HG03095 (cell line): ENCODE measurements around the gene TAAR2.
"Not testable (repeated sequence)": the region's sequence is repeated elsewhere in the genome, so short reads cannot be mapped to it uniquely, and the experiment has no call there.

Source experiments
- ATAC-seq: cut with Tn5 transposase; IDR thresholded peaks from one replicate; pipeline ENCODE4 v1.9.1; 2021; ENCODE audit warnings: moderate library complexity; ENCODE audit not compliant: unreplicated experiment

Gene TAAR2

DNA sequence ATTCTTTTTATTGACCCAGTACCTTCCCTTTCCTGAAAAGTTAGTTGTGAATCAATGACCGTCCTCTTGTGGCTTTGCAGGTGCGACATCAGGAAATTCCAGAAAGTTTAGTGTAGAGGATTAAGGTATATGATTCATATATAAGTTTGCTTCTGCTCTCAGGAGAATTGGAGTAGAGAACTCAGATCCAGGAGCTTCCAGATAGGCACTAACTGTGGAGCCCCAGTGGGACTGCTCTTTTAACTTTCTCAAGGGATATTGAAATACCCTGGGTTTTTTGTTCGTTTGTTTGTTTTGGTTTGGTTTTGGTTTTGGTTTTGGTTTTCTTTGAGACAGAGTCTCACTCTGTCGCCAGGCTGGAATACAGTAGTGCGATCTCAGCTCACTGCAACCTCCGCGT is 9.5 kb downstream of the TAAR2 start:
- ATAC-seq = peak; percentile 63

DNA sequence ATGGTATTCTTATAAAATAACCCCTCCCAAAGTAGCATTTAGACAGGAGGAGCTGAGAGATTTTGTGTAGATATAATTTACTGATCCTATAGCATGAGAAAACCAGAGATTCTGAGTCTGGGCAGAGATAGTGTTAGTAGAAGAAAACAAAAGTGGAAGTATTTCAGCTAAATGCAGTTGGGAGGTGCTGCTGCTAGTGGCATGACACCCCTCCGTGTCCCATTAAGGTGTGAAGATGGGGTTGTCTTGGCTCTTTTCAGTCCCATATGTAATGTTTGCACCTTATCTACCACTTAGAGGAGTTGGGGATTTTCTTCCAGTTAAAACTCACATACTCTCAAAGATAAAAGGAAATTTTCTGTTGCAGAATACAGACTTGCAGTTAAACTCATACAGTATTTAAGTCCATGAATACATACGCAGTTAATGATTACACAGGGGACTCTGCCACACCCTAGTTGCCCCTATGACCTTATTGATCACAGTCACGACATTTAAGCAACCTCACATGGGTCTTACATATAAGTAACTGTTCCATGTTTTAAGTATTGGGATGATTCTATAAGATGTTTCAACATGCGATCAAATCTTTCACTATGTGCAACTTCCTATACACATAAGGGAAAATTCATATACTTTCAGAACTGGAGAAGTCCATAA is 11.5 kb downstream of the TAAR2 start:
- ATAC-seq = no peak

DNA sequence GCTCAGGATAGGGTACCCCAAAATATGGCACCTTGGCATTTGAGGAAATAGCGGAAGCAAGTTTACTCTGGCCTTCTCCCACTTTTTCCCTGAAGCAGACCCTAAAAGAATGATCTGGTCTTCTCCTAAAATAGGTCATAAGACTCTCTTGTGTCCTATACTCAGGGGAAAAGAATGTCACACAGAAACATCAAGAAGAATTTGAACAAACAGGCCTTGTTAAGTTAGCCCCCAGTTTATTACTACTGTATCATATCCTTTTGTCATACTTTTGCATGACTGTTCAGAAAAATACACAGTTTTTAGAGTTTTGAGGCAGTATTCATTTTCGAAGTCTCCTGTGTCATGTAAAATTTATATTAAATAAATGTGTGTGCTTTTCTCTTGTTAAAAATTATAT is 12.5 kb downstream of the TAAR2 start:
- no peak for ATAC-seq

DNA sequence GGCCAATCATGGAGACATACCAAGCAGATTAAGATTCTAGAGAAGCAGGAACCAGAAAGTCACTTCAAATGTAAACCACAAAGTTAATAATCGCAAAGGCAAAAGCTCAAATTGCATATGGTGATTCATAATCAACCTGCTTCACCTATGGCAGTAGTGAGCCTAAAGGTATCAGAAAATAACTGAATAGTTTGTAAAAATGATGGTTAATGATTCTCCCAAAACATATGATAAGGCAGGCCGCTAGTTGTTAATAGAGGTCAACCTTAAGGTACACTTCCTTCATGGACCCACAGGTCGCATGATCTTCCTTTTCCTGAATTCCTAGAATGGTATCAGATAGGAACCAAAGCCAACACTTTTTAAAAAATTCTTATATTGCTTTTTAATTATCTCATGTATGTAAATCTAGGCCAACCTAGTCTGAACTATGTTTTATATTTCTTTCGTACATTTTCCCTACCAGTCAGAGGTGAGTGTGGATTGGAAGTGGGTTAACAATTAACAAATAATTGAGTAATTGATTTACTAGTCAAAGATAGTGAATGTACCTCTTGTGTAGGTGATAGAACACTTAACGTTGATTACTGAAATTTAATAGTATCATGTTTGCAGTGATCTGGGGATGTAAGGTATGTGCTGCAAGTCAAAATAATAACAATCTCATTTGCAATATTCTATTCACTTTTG is 16.4 kb downstream of the TAAR2 start:
- ATAC-seq = peak; percentile 71

DNA sequence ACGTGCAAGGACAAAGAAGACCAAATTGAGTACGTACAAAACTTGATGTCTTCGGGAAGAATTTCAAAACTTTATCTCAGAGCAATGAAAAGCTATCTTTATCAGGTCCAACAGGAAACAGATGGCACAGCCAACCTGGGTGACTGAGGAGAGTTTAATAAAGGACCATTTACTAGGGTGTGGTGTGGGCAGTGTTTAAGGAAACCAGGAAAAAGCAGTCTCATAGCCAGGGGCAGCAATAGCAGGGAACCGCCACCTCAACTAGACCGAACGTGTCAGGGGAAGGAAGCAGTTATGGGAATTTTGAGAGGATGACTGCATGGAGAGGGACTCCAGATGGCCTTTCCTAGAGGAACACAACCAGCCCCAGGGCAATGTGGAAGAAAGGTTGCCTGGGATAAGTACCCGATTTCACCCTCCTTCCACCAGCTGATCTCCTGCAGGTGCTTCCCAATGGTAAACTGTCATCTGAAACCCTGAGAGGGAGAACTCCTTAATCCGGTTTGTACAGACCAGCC is 19.4 kb downstream of the TAAR2 start:
- no peak for ATAC-seq

DNA sequence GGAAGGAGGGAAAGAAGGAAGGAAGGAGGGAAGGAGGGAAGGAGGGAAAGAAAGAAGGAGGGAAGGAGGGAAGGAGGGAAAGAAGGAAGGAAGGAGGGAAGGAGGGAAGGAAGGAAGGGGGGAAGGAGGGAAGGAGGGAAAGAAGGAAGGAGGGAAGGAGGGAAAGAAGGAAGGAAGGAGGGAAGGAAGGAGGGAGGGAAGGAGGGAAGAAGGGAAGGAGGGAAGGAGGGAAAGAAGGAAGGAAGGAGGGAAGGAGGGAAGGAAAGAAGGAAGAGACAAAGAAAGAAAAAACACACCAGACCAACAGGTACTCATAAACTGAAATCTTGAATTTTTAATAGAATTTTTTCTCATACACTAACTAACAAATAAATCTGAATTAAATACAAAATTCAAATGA is 23.2 kb downstream of the TAAR2 start:
- ATAC-seq = not testable (repeated sequence)

DNA sequence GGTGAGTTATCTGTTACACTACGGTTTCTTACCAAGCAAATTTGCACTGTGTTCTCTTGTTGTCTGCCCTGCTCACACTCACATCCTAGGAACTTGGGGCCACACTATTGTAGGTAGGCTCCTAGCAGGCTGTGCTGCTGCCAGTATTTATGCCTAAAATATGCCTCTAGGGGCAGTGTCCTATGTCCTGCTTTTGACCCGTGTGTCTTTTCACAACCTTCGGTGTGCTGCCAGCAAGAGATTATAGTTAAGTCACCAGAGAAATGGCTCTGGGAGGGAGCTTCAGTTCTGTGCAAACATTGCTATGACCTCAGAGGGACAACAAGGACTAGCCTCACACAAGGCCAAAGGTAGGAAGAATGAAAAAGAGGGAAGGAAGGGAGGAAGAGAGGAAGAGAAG is 25.6 kb downstream of the TAAR2 start:
- no peak for ATAC-seq

DNA sequence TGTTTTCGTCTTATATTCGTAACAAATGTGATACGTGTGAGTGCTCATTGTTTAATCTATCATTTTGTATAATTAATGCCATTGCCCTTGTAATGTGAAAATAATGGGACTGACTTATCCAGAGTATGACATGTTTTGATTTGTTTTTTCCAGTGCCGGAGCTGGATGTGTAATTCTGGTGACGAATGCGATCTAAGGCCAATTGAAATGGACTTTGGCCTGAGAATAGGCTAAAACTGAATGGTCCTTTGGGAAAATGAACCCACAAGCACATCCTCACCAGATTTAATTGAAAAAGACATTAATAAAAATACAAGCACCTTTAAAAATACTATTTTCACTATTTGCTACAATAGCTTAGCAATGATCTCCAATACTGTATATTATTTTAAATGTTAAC is 27.9 kb downstream of the TAAR2 start:
- ATAC-seq = no peak

DNA sequence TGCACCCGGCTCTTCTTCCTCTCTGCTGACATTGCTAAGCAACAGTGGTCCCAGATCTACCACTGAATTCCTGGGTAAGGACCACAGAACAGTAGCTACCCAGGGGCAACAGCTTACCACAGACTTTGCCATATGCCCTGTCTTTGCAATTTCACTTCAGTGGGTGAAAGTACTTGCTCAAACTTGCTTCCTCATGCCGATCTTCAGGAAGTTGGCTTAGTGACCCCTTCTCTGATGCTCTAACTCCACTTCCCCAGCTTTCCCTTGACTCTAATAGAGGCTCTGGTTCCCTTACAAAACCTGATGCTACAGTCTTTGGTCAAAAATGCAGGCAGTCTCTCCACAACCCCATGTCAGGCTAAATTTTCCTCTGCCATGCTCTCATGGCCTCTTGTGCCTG is 31.2 kb downstream of the TAAR2 start:
- ATAC-seq = no peak

DNA sequence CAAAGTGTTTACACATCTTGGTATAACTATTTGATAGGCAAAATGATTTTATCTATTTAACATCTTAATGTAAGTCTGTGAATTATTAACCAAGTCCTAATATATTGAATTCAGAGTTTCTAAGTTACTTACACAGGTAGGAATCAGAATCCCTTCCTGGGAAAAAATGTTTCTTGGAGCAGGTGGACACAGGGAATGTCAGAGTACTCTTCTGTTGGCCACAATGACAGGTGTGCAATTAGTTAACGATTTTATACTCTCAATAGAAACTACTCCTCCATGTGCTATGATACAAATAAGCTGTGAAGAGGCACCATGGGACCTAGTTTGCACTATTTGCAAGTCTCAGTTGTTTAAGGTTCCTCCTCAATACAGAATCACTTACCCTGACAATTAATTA is 33.7 kb downstream of the TAAR2 start:
- ATAC-seq = no peak

DNA sequence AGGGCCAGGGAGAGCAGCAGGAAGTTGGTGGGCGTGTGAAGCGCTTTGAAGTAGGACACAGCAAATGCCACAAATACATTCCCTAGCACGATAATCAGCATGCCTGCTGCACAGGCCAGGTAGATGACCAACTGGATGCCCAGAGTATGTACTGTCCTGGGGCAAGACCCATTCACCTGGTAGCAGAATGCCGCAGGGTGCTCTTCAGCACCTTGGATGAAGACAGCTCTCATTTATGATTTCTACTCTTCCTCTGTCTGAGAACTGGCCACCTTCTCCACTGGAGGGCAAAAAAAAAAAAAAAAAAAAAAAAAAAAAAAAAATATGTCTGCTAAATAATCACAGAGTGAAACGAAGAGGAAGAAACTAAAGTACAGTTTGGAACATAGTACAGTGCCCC is 34.6 kb downstream of the TAAR2 start, which contains the start of gene TAAR5:
Gene TAAR5, minus strand, starts transcription at position 288 of the 400 bp plus-strand sequence. Its CDS starts 55 bp downstream, at position 233.
- no peak for ATAC-seq

DNA sequence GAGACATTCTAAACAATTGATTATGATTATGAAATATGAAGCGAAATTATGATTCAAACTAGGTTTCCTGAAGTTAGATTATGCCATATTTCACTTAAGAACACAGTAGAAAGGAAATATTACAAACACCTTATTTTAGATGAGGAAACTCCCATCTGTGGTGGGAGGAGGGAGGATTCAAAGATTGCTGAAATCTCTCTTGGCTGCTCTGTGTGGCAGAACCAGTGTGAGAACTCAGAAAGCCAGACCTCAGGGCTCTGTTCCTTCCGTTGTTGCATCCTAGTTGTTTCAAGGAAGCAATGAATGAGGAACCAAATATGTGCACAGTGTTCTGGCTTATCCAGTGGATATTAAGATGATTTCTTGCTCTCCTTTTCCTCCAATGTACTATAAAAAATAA is 36.7 kb downstream of the TAAR2 start:
- no peak for ATAC-seq

DNA sequence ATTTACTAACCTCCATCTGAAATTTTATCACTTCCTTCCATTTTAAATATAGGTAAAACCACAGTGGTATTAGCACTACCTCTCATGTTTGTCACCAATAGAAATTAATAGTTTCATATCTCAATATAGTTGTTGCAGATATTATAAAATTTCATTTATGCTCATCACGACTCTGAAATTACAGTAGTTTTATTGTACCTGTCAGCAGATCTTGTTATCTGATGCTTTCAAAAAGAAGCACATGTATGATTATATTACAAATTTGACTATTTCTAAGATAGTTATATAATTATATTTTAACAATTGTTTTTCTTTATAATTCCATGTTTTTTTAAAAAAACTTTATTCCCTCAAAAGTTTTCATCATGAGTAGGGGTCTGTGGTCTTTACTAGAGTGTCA is 39.4 kb downstream of the TAAR2 start:
- no peak for ATAC-seq

DNA sequence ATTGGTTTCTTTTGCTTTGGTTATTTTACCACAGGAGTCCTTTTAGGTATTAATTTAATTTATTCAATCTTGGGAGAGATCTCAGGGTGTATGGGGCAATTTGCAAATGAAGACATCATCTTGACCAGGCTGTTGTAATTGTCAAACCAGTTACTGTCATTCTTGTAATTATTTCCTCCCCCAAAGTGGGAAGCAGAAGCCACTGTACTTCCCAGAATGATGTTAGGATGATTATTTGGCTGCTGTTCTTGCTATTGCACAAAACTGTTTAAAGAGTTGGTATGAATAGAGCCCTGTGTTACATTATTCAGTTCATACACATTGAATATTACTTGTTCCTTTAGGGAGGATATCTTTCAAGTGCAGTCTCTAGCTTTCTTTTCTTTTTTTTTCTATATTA is 52.3 kb downstream of the TAAR2 start:
- no peak for ATAC-seq

DNA sequence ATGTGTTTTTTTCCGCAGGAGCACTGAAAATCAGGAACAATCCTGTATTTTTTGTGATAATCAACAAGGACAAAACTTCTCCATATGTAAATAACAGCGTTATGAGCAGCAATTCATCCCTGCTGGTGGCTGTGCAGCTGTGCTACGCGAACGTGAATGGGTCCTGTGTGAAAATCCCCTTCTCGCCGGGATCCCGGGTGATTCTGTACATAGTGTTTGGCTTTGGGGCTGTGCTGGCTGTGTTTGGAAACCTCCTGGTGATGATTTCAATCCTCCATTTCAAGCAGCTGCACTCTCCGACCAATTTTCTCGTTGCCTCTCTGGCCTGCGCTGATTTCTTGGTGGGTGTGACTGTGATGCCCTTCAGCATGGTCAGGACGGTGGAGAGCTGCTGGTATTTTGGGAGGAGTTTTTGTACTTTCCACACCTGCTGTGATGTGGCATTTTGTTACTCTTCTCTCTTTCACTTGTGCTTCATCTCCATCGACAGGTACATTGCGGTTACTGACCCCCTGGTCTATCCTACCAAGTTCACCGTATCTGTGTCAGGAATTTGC is 53.8 kb downstream of the TAAR2 start, which contains the start of gene TAAR6:
Gene TAAR6, plus strand, starts transcription at position 102 of the 557 bp plus-strand sequence. Its CDS starts 0 bp downstream, at position 102.
- no peak for ATAC-seq

DNA sequence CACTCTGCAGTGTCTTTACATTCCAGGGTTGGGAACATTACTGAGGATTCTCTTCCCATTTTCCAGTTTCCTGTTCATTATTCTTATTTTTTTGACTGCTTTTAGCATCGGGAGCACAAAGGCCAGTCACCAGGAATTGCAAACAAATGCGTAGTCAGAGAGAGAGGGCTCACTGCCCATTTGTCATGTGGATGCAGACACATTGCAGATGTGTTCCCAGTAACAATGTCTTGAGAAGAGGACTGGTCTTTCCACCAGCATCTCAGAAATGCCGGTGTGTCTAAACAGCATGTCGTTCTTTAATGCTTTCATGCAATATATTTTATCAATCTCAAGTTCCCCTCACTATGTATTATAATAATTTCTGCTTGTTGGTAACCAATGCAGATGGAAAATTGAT is 54.9 kb downstream of the TAAR2 start:
- no peak for ATAC-seq

DNA sequence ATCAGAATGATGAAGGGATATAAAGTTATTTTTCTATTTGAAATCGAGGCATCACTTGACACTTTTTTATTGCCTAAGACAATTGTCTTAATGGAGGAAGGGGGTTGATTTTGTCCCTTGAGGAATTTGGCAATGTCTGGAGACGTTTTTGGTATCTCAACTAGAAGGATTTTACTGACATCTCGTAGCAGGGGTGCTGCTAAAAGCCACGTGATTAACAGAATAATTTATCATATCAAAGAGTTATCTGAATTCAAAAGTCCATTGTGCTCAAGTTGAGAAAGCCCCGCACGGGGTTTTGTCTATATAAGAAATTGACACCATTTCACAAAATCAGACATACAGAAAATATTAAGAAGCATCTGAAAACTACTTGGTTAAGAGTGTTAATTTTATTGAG is 55.5 kb downstream of the TAAR2 start:
- ATAC-seq = no peak

DNA sequence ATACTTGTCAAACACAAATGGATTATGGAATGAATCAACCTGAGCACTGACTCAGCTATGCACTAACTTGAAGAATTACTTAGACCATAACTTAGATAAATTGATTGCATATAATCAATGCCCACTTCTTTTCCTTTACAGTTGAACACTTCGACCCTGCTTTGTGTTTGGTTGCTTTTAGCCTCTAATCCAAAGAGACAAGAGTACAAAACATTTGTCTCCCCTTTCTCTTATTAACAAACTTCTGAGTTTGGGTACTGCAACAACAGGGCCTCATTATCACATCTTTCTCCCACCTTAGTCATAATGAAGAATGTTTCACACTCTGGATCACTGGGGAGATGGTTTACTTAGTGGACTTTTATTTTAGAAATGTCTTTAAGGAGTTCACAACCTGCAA is 56.5 kb downstream of the TAAR2 start:
- no peak for ATAC-seq
